Activated CD8-positive, alpha-beta memory T cell treated with anti-CD3 and anti-CD28 coated beads, Interleukin-2, amount 50 U/mL, for 1 hour (primary cell): ENCODE results near the gene BCKDHA.
"Not testable (repeated sequence)": the region's sequence is repeated elsewhere in the genome, so short reads cannot be mapped to it uniquely, and the experiment has no call there.

Source experiments
- DNase-seq: peaks from one replicate; pipeline ENCODE4 v3.0.0-alpha.2; 2020; ENCODE audit errors: extremely low read depth

BCKDHA gene

GRCh38 chr19:41403181-41403970 lies 5.8 kb downstream of the BCKDHA start:
- DNase-seq: no peak

- DNase-seq: no peak
Measured at GRCh38 chr19:41405776-41406175, 8.2 kb downstream of the BCKDHA start.

- DNase-seq: no peak
Measured at GRCh38 chr19:41407271-41407670, 9.7 kb downstream of the BCKDHA start.

GRCh38 chr19:41408256-41408655 lies 10.6 kb downstream of the BCKDHA start:
- no peak for DNase-seq

GRCh38 chr19:41408846-41409245 lies 11.2 kb downstream of the BCKDHA start:
- DNase-seq: not testable (repeated sequence)

- DNase-seq: no peak
Measured at GRCh38 chr19:41409288-41409687, 11.7 kb downstream of the BCKDHA start.

- DNase-seq: no peak
Measured at GRCh38 chr19:41410336-41411054, 12.9 kb downstream of the BCKDHA start.

GRCh38 chr19:41411100-41411967 lies 13.7 kb downstream of the BCKDHA start:
- no peak for DNase-seq

- DNase-seq: no peak
Measured at GRCh38 chr19:41411968-41412265, 14.3 kb downstream of the BCKDHA start.

GRCh38 chr19:41412953-41413352 lies 15.3 kb downstream of the BCKDHA start:
- DNase-seq: no peak

- no peak for DNase-seq
Measured at GRCh38 chr19:41413947-41414346, 16.3 kb downstream of the BCKDHA start.

- DNase-seq: no peak
Measured at GRCh38 chr19:41414461-41414860, 16.8 kb downstream of the BCKDHA start.

GRCh38 chr19:41415154-41415571 lies 17.5 kb downstream of the BCKDHA start:
- no peak for DNase-seq

GRCh38 chr19:41416194-41416674 lies 18.6 kb downstream of the BCKDHA start:
- DNase-seq: no peak

GRCh38 chr19:41420101-41420880 lies 22.7 kb downstream of the BCKDHA start:
- no peak for DNase-seq

- DNase-seq: no peak
Measured at GRCh38 chr19:41421314-41421713, 23.7 kb downstream of the BCKDHA start.

- DNase-seq: no peak
Measured at GRCh38 chr19:41421973-41422372, 24.4 kb downstream of the BCKDHA start.

GRCh38 chr19:41422456-41422855 lies 24.8 kb downstream of the BCKDHA start:
- no peak for DNase-seq

GRCh38 chr19:41422955-41423354 lies 25.3 kb downstream of the BCKDHA start:
- DNase-seq: no peak

- no peak for DNase-seq
Measured at GRCh38 chr19:41424335-41425173, 26.9 kb downstream of the BCKDHA start.
